Activated gamma-delta T cell treated with Interleukin-2 at 50 U/mL for 16 hours (primary cell): ENCODE data around the gene CPB2.

Experiments
- DNase-seq: peaks from one replicate; pipeline ENCODE4 v3.0.0-alpha.2; 2020

The CPB2 gene

GRCh38 chr13:46104868-46105267 is at the start of gene CPB2:
Gene CPB2, minus strand, starts transcription at chr13:46105033. Its CDS starts 24 bp downstream, at chr13:46105009.
- DNase-seq = no peak

- no peak for DNase-seq
Observed at GRCh38 chr13:46154136-46154801, 49.4 kb upstream of the CPB2 start.

- DNase-seq = no peak
Observed at GRCh38 chr13:46152627-46153328, 47.9 kb upstream of the CPB2 start.

- DNase-seq = no peak
Observed at GRCh38 chr13:46150134-46150693, 45.4 kb upstream of the CPB2 start.

GRCh38 chr13:46149272-46150133 is 44.7 kb upstream of the CPB2 start:
- DNase-seq = no peak

DNA sequence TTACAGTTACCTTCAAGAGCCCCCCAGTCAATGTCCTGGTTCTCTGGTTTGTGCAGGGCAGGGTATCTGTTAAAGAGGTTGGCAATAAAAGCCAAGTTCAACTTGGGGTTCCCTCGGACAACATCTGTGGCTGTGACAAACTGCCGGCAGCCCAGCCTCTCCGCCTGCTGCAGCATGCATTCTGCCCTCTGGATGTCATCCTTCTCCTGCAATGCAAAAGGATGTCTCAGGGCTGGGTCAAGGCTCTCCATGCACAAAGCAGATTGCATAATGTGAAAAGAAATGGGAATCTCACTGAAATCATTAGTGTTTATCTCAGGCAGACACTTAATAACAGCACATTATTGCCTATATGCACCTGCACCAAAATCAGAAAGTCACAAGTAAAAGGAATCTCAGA is 42.1 kb upstream of the CPB2 start:
- no peak for DNase-seq

- DNase-seq = no peak
Observed at GRCh38 chr13:46145950-46146349, 41.1 kb upstream of the CPB2 start.

- DNase-seq = no peak
Observed at GRCh38 chr13:46145135-46145534, 40.3 kb upstream of the CPB2 start.

- no peak for DNase-seq
Observed at GRCh38 chr13:46143184-46143701, 38.4 kb upstream of the CPB2 start.

DNA sequence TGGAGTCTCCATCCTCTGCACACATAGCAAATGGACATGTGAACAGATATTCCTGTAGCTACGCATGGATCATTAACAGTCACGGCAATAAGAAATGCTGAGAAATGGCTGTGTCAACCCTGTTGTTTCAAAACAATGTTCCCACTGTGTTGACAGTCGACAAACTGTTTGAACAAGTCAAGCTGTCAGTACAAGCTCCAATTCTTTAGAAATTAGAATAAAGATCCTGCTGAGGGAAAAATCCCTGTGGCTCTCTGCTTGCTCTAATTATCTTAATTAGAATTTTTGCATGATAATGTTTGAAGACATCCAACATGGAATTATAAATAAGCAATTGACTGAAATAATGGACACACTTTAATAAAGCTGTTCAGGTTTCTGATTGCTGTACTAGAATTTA is 37.9 kb upstream of the CPB2 start:
- no peak for DNase-seq

GRCh38 chr13:46140044-46140443 is 35.2 kb upstream of the CPB2 start:
- no peak for DNase-seq

DNA sequence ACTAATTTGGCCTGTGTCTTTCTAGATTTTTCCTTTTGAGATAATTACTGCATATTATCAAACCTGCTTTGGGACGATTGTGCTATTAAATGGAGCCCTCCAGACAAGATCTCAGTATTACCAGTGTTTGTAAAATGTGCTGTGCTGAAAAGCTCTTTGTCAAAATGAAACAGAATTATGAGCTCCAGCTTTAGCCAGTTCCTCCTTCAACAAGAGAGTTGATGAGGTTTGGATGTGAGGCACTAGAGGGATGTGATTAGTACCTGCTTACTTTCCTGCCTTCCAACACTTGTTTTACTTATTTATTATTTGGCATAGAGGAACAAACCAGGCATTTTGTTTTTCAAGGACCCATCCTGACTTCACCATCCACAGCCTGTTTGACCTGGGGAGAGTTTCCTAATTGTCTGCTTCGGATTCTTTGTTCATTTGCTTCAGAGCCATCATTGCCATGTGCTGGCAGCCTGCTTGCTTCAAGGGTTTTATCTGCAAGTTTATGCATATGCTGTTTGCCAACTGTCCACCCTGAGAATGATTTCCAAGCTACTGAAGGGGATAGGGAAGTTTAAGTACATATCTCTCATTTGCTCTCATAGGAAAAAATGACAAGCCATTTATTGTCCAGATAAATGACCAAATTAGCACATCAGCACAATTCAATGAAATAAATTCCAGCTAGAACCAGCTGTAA is 32.9 kb upstream of the CPB2 start:
- no peak for DNase-seq

DNA sequence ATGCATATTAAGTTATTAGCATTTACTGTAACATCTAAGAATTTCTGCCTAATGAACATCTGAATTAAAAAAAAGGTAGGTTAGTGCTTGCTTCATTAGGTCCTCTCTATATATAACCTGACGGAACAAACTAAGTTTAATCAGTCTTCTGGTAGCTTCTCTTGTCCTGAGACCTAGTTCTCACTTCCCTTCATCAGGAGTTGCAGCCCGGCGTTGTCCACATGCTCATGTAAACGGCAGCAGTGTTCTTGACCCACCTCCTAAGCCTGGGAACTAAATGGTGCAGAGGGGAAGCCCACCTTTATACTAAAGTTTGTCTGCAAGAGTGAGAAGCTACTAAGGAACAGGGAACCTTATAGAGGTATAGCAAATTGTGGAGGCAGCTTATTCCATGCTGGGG is 31.9 kb upstream of the CPB2 start:
- DNase-seq = no peak

DNA sequence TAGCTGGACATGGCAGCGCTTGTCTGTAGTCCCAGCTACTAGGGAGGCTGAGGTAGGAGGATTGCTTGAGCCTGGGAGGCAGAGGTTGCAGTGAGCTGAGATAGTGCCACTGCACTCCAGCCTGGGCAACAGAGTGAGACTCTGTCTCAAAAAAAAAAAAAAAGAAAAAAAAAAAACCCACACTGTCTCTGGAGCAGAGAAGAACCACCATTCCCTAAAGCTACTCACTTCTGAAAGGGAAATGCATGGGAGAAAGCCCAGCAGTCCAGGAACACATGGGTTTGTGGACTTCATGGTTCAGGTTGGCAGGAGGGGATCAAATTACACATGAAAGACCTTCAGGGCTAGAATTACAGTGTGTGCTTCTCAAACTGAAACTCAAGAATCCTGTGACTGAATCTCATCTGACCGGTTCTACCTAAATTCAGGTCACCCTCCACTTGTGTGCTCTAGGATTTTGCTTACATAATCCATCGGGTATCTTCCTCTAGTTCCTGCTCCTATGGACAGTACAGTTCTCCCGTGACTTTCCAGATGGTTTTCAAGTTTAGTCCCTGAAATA is 30.2 kb upstream of the CPB2 start:
- DNase-seq = no peak

- DNase-seq = no peak
Observed at GRCh38 chr13:46134494-46134893, 29.7 kb upstream of the CPB2 start.

DNA sequence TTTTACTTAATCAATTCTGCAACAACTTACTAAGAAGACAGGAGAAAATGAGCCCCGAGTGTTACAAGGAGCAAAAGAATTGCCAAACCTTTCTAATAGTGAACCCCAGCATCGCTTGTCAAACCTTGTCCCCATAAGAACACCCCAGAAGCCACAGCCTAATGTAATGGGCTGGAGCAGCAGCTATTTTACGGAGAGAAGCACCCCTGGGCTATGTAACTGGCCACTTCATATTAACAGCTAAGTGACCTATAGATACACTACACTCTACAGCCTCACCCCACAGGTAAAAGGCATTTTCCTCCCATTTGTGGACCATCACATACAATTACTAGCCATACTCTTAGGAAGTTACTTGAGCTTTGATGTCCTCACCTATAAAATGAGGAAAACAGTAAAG is 27.3 kb upstream of the CPB2 start:
- no peak for DNase-seq

- no peak for DNase-seq
Observed at GRCh38 chr13:46131705-46132104, 26.9 kb upstream of the CPB2 start.

GRCh38 chr13:46129955-46130618 is 25.3 kb upstream of the CPB2 start:
- DNase-seq = no peak

- DNase-seq = no peak
Observed at GRCh38 chr13:46129124-46129523, 24.3 kb upstream of the CPB2 start.

DNA sequence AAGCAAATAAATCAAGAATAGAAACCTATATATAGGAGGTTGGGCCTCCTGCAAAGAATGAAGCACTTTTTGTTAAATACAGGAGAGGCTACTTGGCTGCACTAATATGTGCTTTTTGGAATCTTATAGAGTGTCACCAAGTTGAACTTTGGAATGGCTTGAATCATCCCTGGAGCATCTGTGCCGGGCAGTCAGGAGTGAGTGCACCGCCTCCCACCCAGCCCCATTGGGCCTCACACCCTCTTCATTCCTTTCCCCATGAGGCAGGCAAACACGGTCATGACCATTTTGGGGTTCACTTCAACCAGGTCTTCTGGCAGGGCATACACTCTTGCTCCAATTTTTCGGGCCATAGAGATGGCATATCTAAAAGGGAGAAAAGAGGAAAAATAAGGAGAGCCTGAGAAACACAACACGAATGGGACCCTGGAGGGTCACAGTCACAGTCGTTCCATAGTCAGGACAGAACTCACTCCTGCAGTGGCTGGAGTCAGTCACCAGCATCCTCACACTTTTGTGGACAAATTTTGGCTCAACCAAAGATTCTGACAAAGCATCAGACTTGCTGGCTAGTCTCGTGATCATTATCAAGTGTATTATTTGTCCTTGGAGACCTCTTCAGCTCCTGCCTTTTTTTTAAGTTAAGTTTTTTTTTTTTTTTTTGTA is 22.7 kb upstream of the CPB2 start:
- no peak for DNase-seq
